WTC11 (cell line): Measurements from ENCODE around the gene OSBPL7. TPM values are rescaled to one million over a fixed set of nuclear protein-coding genes. Genes with fewer than 3 reads are reported as not detected.

Experiments used
- ATAC-seq: fragments of 200-7000 bp; cut with Tn5 transposase; 2 replicates; pipeline ENCODE4 v1.10.0; 2021; ENCODE audit warnings: mild to moderate bottlenecking, moderate library complexity
- CTCF ChIA-PET: fragments of 300-600 bp; sonication (Branson Sonifier 250); formaldehyde crosslinking; loops from one replicate; lab custom pipeline; 2021; ENCODE audit warnings: antibody characterized with exemption; lab: Charles Lee
- POLR2A ChIA-PET: fragments of 350-600 bp; sonication (Branson Sonifier 250); formaldehyde crosslinking; loops from one replicate; lab custom pipeline; 2021; ENCODE audit warnings: antibody characterized with exemption; lab: Charles Lee
- DNase-seq: peaks from one replicate; pipeline ENCODE4 v3.0.0; 2021; ENCODE audit warnings: low spot score
- H3K27ac Mint-ChIP-seq: 2 replicates; pipeline ENCODE4 v1.8.0; 2021; ENCODE audit warnings: mixed read lengths
- H3K27me3 Mint-ChIP-seq: 2 replicates; pipeline ENCODE4 v1.8.0; 2021; ENCODE audit warnings: low read depth, mild to moderate bottlenecking, moderate library complexity, mixed read lengths
- H3K36me3 Mint-ChIP-seq: 2 replicates; pipeline ENCODE4 v1.8.0; 2021; ENCODE audit warnings: mixed read lengths
- H3K4me1 Mint-ChIP-seq: 2 replicates; pipeline ENCODE4 v1.8.0; 2022; ENCODE audit warnings: mixed read lengths
- H3K4me3 Mint-ChIP-seq: 2 replicates; pipeline ENCODE4 v1.8.0; 2021; ENCODE audit warnings: mild to moderate bottlenecking, moderate library complexity, mixed read lengths
- H3K9me3 Mint-ChIP-seq: 2 replicates; pipeline ENCODE4 v1.8.0; 2021; ENCODE audit warnings: mixed read lengths
- ATF1 ChIP-seq: sonication (generic); formaldehyde crosslinking; IDR thresholded peaks from 2 replicates; pipeline ENCODE4 v1.8.1; 2023; ENCODE audit warnings: mild to moderate bottlenecking, moderate library complexity, missing genetic modification reagents
- CREM ChIP-seq: sonication (generic); formaldehyde crosslinking; IDR thresholded peaks from 2 replicates; pipeline ENCODE4 v1.8.1; 2022; ENCODE audit warnings: mild to moderate bottlenecking, missing genetic modification reagents, moderate library complexity
- GABPB1 ChIP-seq: sonication (generic); formaldehyde crosslinking; IDR thresholded peaks from 2 replicates; pipeline ENCODE4 v1.8.1; 2023; ENCODE audit warnings: mild to moderate bottlenecking, missing genetic modification reagents
- GRHL2 ChIP-seq: fragments of 250-450 bp; sonication (Bioruptor Pico); IDR thresholded peaks from 2 replicates; pipeline ENCODE4 v1.8.0; 2022; ENCODE audit warnings: mild to moderate bottlenecking, moderate library complexity; ENCODE audit not compliant: insufficient replicate concordance, severe bottlenecking
- MXD4 ChIP-seq: fragments of 250-450 bp; sonication (Bioruptor Pico); IDR thresholded peaks from 2 replicates; pipeline ENCODE4 v1.8.0; 2021; ENCODE audit warnings: mild to moderate bottlenecking, moderate library complexity, borderline replicate concordance
- MYBL2 ChIP-seq: sonication (generic); formaldehyde crosslinking; IDR thresholded peaks from 2 replicates; pipeline ENCODE4 v1.8.1; 2023; ENCODE audit warnings: mild to moderate bottlenecking, moderate library complexity, missing genetic modification reagents
- NFATC4 ChIP-seq: fragments of 250-450 bp; sonication (Bioruptor Pico); IDR thresholded peaks from 2 replicates; pipeline ENCODE4 v1.9.0; 2021; ENCODE audit warnings: mild to moderate bottlenecking
- NFE2L1 ChIP-seq: sonication (generic); formaldehyde crosslinking; IDR thresholded peaks from 2 replicates; pipeline ENCODE4 v1.8.1; 2023; ENCODE audit warnings: missing genetic modification reagents
- NFYB ChIP-seq: sonication (generic); formaldehyde crosslinking; conservative IDR thresholded peaks from 2 replicates; pipeline ENCODE4 v1.8.0; 2022; ENCODE audit warnings: low read depth, missing genetic modification reagents
- NR1H2 ChIP-seq: sonication (generic); formaldehyde crosslinking; IDR thresholded peaks from 2 replicates; pipeline ENCODE4 v1.9.0; 2021; ENCODE audit warnings: mild to moderate bottlenecking, moderate library complexity, missing genetic modification reagents
- NR2C2 ChIP-seq: sonication (generic); formaldehyde crosslinking; IDR thresholded peaks from 2 replicates; pipeline ENCODE4 v1.8.0; 2022; ENCODE audit warnings: mild to moderate bottlenecking, missing genetic modification reagents
- NR3C1 ChIP-seq: sonication (generic); formaldehyde crosslinking; conservative IDR thresholded peaks from 2 replicates; pipeline ENCODE4 v1.8.1; 2023; ENCODE audit warnings: low read depth, mild to moderate bottlenecking, missing genetic modification reagents
- SMAD3 ChIP-seq: sonication (generic); formaldehyde crosslinking; IDR thresholded peaks from 2 replicates; pipeline ENCODE4 v1.8.0; 2022; ENCODE audit warnings: missing genetic modification reagents, mild to moderate bottlenecking, borderline replicate concordance
- TCF7 ChIP-seq: sonication (generic); formaldehyde crosslinking; IDR thresholded peaks from 2 replicates; pipeline ENCODE4 v1.8.0; 2022; ENCODE audit warnings: mild to moderate bottlenecking, low read depth, missing genetic modification reagents, moderate library complexity
- ZNF396 ChIP-seq: fragments of 250-450 bp; sonication (Bioruptor Pico); IDR thresholded peaks from 2 replicates; pipeline ENCODE4 v1.8.0; 2021; ENCODE audit warnings: mild to moderate bottlenecking, moderate library complexity, borderline replicate concordance
- ZNF416 ChIP-seq: fragments of 250-450 bp; sonication (Bioruptor Pico); IDR thresholded peaks from 2 replicates; pipeline ENCODE4 v1.9.0; 2021; ENCODE audit warnings: mild to moderate bottlenecking, inconsistent platforms
- total RNA-seq: library from RNA; stranded (reverse); gene quantifications from 3 replicates; pipeline ENCODE4 v1.2.3, GENCODE V29; 2021
- TF ChIP-seq, protein P1 (sequence below): sonication (generic); formaldehyde crosslinking; IDR thresholded peaks from 2 replicates; pipeline ENCODE4 v1.8.1; 2023; ENCODE audit warnings: mild to moderate bottlenecking, missing genetic modification reagents
- TF ChIP-seq, protein P2 (sequence below): sonication (generic); formaldehyde crosslinking; IDR thresholded peaks from 2 replicates; pipeline ENCODE4 v1.8.0; 2023; ENCODE audit warnings: missing genetic modification reagents
- TF ChIP-seq, protein P3 (sequence below): fragments of 250-450 bp; sonication (Bioruptor Pico); conservative IDR thresholded peaks from 2 replicates; pipeline ENCODE4 v1.9.0; 2021; ENCODE audit warnings: mild to moderate bottlenecking
- TF ChIP-seq, protein P4 (sequence below): fragments of 250-450 bp; sonication (Bioruptor Pico); IDR thresholded peaks from 2 replicates; pipeline ENCODE4 v1.9.0; 2021; ENCODE audit warnings: mild to moderate bottlenecking
- TF ChIP-seq, protein P5 (sequence below): fragments of 250-450 bp; sonication (Bioruptor Pico); IDR thresholded peaks from 2 replicates; pipeline ENCODE4 v1.9.0; 2021; ENCODE audit warnings: mild to moderate bottlenecking, borderline replicate concordance
- TF ChIP-seq, protein P6 (sequence below): sonication (generic); formaldehyde crosslinking; IDR thresholded peaks from 2 replicates; pipeline ENCODE4 v1.8.1; 2022; ENCODE audit warnings: missing genetic modification reagents, borderline replicate concordance
- TF ChIP-seq, protein P7 (sequence below): sonication (generic); formaldehyde crosslinking; IDR thresholded peaks from 2 replicates; pipeline ENCODE4 v1.8.1; 2023; ENCODE audit warnings: mild to moderate bottlenecking, moderate library complexity, missing genetic modification reagents

OSBPL7 gene
- total RNA-seq, 1 experiment from 2014 or later, result 13.5 TPM

DNA sequence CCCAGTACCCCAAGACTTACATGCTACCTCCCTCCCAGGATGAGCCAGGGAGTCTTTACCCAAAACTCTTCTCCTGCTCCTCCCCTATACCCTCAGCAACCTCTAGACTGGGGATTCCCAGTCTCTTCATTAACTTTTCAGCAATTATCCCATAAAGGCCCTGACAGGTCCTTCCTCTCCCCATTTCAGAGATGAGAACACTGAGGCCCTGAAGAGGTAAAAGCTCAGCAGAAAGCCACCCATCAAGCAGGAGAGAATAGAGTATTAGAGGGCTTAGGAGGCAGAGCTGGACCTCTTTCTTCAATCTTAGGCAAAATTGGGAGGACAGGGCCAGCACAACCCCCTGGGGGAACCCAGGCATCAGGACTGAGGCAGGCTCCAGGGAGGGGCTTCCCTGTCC lies 35.2 kb upstream of the OSBPL7 start (continued):
- TF ChIP-seq, protein P1, sequence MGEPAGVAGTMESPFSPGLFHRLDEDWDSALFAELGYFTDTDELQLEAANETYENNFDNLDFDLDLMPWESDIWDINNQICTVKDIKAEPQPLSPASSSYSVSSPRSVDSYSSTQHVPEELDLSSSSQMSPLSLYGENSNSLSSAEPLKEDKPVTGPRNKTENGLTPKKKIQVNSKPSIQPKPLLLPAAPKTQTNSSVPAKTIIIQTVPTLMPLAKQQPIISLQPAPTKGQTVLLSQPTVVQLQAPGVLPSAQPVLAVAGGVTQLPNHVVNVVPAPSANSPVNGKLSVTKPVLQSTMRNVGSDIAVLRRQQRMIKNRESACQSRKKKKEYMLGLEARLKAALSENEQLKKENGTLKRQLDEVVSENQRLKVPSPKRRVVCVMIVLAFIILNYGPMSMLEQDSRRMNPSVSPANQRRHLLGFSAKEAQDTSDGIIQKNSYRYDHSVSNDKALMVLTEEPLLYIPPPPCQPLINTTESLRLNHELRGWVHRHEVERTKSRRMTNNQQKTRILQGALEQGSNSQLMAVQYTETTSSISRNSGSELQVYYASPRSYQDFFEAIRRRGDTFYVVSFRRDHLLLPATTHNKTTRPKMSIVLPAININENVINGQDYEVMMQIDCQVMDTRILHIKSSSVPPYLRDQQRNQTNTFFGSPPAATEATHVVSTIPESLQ (CRISPR knock-in tag), result no peak
- TF ChIP-seq MXD4 (CRISPR knock-in tag), result no peak
- TF ChIP-seq, protein P2, sequence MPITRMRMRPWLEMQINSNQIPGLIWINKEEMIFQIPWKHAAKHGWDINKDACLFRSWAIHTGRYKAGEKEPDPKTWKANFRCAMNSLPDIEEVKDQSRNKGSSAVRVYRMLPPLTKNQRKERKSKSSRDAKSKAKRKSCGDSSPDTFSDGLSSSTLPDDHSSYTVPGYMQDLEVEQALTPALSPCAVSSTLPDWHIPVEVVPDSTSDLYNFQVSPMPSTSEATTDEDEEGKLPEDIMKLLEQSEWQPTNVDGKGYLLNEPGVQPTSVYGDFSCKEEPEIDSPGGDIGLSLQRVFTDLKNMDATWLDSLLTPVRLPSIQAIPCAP (CRISPR knock-in tag), result no peak
- no peak for TF ChIP-seq TCF7 (CRISPR knock-in tag)
- no peak for TF ChIP-seq ATF1
- TF ChIP-seq NR1H2, result no peak
- TF ChIP-seq ZNF396, result no peak
- TF ChIP-seq, protein P3, sequence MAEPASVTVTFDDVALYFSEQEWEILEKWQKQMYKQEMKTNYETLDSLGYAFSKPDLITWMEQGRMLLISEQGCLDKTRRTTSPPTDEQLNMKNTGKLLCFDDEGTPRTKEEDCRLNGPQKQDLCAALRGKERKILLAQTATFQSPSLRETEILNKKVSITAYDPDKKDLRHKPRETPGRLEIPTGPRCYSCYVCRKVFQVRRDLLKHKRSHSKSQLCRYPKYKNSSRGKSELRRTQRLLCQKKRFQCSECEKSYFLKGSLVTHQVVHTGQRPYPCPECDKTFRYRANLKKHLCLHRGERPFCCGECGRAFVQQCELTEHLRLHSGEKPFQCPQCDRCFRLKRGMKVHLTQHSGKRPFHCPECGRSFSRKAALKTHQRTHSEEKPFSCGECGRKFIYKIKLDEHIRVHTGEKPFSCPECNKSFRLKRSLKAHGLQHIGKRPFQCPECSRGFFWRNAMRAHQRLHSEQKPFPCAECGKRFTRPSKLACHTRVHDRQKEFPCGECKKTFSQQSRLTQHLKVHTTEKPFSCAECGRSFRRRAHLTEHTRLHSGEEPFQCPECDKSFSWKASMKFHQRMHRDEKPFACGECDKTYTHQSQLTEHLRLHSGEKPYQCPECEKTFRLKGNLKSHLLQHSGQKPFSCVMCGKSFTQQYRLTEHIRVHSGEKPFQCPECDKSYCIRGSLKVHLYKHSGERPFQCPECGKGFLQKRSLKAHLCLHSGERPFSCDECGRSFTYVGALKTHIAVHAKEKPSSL, result no peak
- no peak for TF ChIP-seq NR2C2 (CRISPR knock-in tag)
- no peak for TF ChIP-seq GABPB1 (CRISPR knock-in tag)
- TF ChIP-seq SMAD3 (CRISPR knock-in tag), result no peak
- TF ChIP-seq CREM (CRISPR knock-in tag), result no peak

DNA sequence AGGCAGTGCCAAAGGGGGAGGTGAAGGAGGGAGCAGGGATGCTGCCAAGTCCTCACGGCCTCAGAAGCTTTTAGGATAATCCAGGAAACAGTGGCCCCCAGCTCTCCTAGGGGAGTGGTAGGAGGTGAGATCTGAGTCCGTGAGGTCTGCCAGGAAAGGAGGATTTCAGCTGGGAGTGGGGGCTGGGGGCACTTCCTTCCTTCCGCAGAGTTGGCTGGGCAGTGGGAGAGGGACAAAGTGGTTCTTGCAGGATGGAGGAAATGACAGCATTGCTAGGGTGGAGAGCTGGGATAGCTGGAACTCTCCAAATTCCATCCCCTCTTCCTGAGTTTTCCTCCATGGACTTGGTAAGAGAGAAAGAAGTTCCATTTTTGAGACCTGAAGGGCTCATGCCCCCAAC lies 34.1 kb upstream of the OSBPL7 start:
- no peak overlapping the region for H3K27ac Mint-ChIP-seq
- CTCF ChIA-PET, result interaction anchor here (0.8 to 4.1 kb wide), 8 partner anchors 8 to 91 kb away, joined by 3 to 58 read pairs (median 7); partner anchors contain the start of gene SCRN2
- H3K4me1 Mint-ChIP-seq, result peaks cover 50% of the 10 kb centered on the region

DNA sequence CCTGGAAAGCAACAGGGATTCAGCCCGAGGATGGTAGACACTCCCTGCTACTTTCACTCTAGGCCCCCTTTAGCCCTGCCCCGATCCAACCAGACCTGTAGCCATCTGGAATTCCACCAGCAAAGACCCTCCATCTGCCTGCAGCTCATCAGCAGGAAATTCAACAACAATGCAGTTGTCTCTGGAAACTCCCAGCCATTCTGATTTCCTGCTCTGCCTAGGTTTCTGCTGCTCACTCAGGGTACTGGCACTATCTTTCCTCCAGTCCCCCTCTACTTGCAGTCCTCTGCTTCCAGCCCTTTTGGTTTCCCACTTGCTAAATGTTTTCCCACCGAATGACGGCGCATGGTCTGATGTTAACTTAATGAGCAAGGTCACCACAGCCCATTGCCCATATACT lies 32.0 kb upstream of the OSBPL7 start:
- ChIA-PET CTCF (interaction anchor here (0.8 to 19.3 kb wide), 5 partner anchors 9 to 75 kb away, joined by 3 to 1122 read pairs (median 4); partner anchors contain the start of genes SCRN2 and SP2), POLR2A (interaction anchor here (1.2 kb wide), 1 partner anchor 117 kb away, joined by 3 read pairs; the partner anchor contains the start of gene CDK5RAP3)
- peaks cover 82% of the 10 kb centered on the region for H3K27me3 Mint-ChIP-seq
- H3K4me1 Mint-ChIP-seq, result peaks cover 57% of the 10 kb centered on the region
- no peak overlapping the region for H3K27ac Mint-ChIP-seq
- DNase-seq (no peak), ATAC-seq (no peak)
- H3K36me3 Mint-ChIP-seq, result no peaks in the 10 kb centered on the region
- H3K9me3 Mint-ChIP-seq, result no peaks in the 10 kb centered on the region
- no peak overlapping the region for H3K4me3 Mint-ChIP-seq
- TF ChIP-seq, protein P4, sequence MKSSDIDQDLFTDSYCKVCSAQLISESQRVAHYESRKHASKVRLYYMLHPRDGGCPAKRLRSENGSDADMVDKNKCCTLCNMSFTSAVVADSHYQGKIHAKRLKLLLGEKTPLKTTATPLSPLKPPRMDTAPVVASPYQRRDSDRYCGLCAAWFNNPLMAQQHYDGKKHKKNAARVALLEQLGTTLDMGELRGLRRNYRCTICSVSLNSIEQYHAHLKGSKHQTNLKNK, result no peak
- TF ChIP-seq, protein P5, sequence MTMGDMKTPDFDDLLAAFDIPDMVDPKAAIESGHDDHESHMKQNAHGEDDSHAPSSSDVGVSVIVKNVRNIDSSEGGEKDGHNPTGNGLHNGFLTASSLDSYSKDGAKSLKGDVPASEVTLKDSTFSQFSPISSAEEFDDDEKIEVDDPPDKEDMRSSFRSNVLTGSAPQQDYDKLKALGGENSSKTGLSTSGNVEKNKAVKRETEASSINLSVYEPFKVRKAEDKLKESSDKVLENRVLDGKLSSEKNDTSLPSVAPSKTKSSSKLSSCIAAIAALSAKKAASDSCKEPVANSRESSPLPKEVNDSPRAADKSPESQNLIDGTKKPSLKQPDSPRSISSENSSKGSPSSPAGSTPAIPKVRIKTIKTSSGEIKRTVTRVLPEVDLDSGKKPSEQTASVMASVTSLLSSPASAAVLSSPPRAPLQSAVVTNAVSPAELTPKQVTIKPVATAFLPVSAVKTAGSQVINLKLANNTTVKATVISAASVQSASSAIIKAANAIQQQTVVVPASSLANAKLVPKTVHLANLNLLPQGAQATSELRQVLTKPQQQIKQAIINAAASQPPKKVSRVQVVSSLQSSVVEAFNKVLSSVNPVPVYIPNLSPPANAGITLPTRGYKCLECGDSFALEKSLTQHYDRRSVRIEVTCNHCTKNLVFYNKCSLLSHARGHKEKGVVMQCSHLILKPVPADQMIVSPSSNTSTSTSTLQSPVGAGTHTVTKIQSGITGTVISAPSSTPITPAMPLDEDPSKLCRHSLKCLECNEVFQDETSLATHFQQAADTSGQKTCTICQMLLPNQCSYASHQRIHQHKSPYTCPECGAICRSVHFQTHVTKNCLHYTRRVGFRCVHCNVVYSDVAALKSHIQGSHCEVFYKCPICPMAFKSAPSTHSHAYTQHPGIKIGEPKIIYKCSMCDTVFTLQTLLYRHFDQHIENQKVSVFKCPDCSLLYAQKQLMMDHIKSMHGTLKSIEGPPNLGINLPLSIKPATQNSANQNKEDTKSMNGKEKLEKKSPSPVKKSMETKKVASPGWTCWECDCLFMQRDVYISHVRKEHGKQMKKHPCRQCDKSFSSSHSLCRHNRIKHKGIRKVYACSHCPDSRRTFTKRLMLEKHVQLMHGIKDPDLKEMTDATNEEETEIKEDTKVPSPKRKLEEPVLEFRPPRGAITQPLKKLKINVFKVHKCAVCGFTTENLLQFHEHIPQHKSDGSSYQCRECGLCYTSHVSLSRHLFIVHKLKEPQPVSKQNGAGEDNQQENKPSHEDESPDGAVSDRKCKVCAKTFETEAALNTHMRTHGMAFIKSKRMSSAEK (CRISPR knock-in tag), result no peak
- TF ChIP-seq, protein P6, sequence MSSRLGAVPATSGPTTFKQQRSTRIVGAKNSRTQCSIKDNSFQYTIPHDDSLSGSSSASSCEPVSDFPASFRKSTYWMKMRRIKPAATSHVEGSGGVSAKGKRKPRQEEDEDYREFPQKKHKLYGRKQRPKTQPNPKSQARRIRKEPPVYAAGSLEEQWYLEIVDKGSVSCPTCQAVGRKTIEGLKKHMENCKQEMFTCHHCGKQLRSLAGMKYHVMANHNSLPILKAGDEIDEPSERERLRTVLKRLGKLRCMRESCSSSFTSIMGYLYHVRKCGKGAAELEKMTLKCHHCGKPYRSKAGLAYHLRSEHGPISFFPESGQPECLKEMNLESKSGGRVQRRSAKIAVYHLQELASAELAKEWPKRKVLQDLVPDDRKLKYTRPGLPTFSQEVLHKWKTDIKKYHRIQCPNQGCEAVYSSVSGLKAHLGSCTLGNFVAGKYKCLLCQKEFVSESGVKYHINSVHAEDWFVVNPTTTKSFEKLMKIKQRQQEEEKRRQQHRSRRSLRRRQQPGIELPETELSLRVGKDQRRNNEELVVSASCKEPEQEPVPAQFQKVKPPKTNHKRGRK (CRISPR knock-in tag), result no peak
- TF ChIP-seq NFYB (CRISPR knock-in tag), result no peak

More for the DNA sequence above, 34.1 kb upstream of the OSBPL7 start:
- Mint-ChIP-seq H3K36me3 (no peaks in the 10 kb centered on the region), H3K4me3 (no peak overlapping the region), H3K27me3 (peaks cover 79% of the 10 kb centered on the region), H3K9me3 (no peaks in the 10 kb centered on the region)
- ATAC-seq (no peak), DNase-seq (no peak)
- POLR2A ChIA-PET, result no interaction called here
- TF ChIP-seq NFE2L1 (CRISPR knock-in tag) (no peak), MYBL2 (no peak), GRHL2 (CRISPR knock-in tag) (no peak), NFATC4 (CRISPR knock-in tag) (no peak), NR3C1 (no peak), ZNF416 (CRISPR knock-in tag) (no peak)
- TF ChIP-seq, protein P7, sequence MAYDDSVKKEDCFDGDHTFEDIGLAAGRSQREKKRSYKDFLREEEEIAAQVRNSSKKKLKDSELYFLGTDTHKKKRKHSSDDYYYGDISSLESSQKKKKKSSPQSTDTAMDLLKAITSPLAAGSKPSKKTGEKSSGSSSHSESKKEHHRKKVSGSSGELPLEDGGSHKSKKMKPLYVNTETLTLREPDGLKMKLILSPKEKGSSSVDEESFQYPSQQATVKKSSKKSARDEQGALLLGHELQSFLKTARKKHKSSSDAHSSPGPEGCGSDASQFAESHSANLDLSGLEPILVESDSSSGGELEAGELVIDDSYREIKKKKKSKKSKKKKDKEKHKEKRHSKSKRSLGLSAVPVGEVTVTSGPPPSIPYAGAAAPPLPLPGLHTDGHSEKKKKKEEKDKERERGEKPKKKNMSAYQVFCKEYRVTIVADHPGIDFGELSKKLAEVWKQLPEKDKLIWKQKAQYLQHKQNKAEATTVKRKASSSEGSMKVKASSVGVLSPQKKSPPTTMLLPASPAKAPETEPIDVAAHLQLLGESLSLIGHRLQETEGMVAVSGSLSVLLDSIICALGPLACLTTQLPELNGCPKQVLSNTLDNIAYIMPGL, result no peak
